Activated naive CD4-positive, alpha-beta T cell treated with anti-CD3 and anti-CD28 coated beads, Interleukin-2, amount 10 ng/mL, durations not matched to agents 7 days and 5 days (primary cell): ENCODE measurements around the gene EIF2AK3.
A peak's percentile ranks its signal among the peaks of the same experiment; 100 is the strongest.
"Not testable (repeated sequence)": the region's sequence is repeated elsewhere in the genome, so short reads cannot be mapped to it uniquely, and the experiment has no call there.

ENCODE experiments used
- CTCF ChIA-PET: fragments of 350-600 bp; sonication (Branson Sonifier 250); formaldehyde crosslinking; loops from one replicate; lab custom pipeline; 2021; ENCODE audit warnings: antibody characterized with exemption; lab: Charles Lee
- DNase-seq: peaks from one replicate; pipeline ENCODE4 v3.0.0-alpha.2; 2020
- H3K27ac Mint-ChIP-seq: one replicate; pipeline ENCODE4 v1.8.0; 2021; ENCODE audit warnings: mild to moderate bottlenecking, moderate library complexity, mixed read lengths
- H3K27me3 Mint-ChIP-seq: one replicate; pipeline ENCODE4 v1.8.0; 2021; ENCODE audit warnings: mild to moderate bottlenecking, mixed read lengths
- H3K36me3 Mint-ChIP-seq: one replicate; pipeline ENCODE4 v1.8.0; 2021; ENCODE audit warnings: mixed read lengths
- H3K4me1 Mint-ChIP-seq: one replicate; pipeline ENCODE4 v1.8.0; 2021; ENCODE audit warnings: mixed read lengths
- H3K4me3 Mint-ChIP-seq: one replicate; pipeline ENCODE4 v1.8.0; 2021; ENCODE audit warnings: mild to moderate bottlenecking, moderate library complexity, mixed read lengths
- H3K9me3 Mint-ChIP-seq: one replicate; pipeline ENCODE4 v1.8.0; 2021; ENCODE audit warnings: mixed read lengths

Gene EIF2AK3

DNA sequence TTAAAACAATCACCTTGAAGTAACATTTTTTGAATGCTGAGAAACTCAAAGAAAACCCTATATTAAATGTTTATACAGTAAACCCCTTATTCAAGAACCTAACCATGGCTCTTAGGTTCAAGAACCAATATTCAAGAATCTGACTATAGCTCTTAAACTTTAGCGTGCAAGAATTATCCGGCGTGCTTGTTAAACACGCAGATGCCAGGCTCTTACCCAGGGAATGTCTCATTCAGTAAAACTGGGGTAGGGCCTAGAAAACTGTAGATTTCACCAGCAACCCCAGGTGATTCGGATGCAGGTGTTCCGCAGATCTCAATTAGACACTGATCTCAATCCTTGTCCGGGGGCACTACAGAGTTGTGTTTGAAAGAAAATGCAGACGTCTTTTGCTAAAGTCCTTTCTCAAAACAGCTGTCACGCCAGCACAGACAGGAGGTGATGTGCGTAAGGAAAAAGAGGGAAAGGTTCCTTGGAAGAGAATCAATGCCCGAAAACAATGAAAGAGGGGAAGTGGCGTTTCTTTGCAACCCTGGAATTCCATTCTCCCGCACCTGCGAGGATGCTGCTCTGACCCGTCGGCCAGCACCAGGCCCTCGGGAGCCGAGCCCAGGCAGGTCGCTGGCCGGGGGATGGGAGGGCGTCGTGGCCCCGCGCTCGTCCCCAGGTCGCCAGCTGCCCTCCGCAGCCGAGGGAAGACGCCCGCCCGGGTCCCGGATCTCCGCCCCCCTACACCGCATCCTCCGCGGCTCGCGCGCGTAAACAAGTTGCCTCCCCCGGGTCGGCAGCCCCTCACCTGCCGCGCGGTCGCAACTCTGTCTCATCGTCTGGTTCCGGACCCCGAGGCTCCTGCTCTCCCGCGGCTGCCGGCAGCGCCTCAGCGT is 851 bp downstream of the EIF2AK3 start:
- Mint-ChIP-seq H3K36me3 (peaks cover 6% of the 10 kb centered on the region), H3K4me1 (peaks cover 20% of the 10 kb centered on the region), H3K27ac (peak overlapping the region; percentile 95), H3K9me3 (no peaks in the 10 kb centered on the region), H3K27me3 (peaks cover 4% of the 10 kb centered on the region), H3K4me3 (peak overlapping the region; percentile 93)
- DNase-seq: peak; percentile 79
- CTCF ChIA-PET: interaction anchor here (0.9 to 1.2 kb wide), 2 partner anchors 43 to 89 kb away, joined by 3 to 4 read pairs; no protein-coding TSS in a partner anchor

DNA sequence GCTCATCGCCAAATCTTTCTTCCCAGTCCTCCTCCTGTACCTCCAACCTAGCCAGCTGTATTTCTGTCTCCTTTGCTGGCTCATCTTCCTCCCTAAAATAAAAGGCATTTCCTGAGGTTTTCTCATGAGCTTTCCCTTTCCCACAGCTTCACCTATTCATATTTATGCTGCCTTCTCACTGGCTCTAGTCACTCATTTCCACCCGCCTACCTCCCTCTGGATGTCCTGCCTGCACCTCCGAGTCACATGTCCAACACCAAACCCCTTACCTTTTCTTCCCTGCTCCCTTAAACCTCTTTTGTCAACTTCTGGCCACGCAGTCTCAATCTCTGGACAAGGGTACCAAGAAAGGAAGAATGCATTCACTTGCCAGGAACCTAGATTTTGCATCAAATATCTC is 2.8 kb downstream of the EIF2AK3 start:
- Mint-ChIP-seq H3K4me1 (peaks cover 31% of the 10 kb centered on the region), H3K27me3 (no peaks in the 10 kb centered on the region), H3K27ac (no peak overlapping the region), H3K36me3 (peaks cover 8% of the 10 kb centered on the region), H3K4me3 (no peak overlapping the region), H3K9me3 (no peaks in the 10 kb centered on the region)
- CTCF ChIA-PET: interaction anchor here (1.0 kb wide), 1 partner anchor 45 kb away, joined by 3 read pairs; no protein-coding TSS in a partner anchor
- no peak for DNase-seq

DNA sequence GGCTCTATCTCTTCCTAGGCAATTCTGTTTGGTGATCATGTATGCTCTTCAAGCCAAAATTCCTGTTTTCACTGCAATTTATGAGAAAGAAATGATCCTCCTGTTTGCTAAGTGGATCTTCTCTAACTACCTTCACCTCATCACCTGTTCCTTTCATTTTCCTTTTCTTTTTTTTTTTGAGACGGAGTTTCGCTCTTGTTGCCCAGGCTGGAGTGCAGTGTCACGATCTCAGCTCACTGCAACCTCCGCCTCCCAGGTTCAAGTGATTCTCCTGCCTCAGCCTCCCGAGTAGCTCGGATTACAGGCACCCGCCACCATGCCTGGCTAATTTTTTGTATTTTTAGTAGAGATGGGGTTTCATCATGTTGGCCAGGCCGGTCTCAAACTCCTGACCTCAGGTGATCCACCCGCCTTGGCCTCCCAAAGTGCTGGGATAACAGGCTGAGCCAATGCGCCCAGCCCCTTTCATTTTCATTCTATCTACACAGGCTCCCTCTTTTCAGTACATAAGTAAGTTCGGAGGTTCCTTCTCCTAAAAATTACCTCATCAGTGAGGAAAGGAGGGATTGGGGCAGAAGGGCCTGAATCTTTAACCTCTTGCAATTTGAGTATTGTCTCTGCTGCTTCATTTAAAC is 3.3 kb downstream of the EIF2AK3 start:
- H3K4me3 Mint-ChIP-seq, H3K9me3 Mint-ChIP-seq, H3K27me3 Mint-ChIP-seq, DNase-seq, H3K36me3 Mint-ChIP-seq, H3K27ac Mint-ChIP-seq: not testable (repeated sequence)
- CTCF ChIA-PET: interaction anchor here (1.0 kb wide), 1 partner anchor 46 kb away, joined by 3 read pairs; no protein-coding TSS in a partner anchor
- H3K4me1 Mint-ChIP-seq: peaks cover 29% of the 10 kb centered on the region

DNA sequence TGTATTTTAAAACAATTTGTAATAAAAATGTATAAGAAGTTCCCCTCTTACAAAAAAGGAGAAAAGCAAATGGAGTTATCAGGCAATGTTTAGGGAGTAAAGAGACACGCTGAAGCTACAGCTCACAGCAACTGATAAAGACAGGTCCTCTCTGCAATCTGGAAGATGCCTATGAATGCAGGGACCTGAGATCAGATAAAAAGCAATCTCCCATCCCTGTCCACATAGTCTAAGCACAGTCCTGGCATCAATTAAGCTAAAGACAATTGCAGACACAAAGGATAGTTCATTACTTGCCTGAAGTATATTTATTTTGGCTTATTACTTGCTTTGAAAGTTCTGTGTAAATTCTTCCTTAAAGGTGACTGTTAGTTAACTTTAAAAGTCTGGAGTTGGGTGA is 5.0 kb downstream of the EIF2AK3 start:
- H3K4me1 Mint-ChIP-seq: peaks cover 35% of the 10 kb centered on the region
- no peaks in the 10 kb centered on the region for H3K9me3 Mint-ChIP-seq
- no peak overlapping the region for H3K4me3 Mint-ChIP-seq
- DNase-seq: no peak
- H3K27me3 Mint-ChIP-seq: no peaks in the 10 kb centered on the region
- no peak overlapping the region for H3K27ac Mint-ChIP-seq
- CTCF ChIA-PET: interaction anchor here (0.7 kb wide), 1 partner anchor 1599 kb away, joined by 3 read pairs; no protein-coding TSS in a partner anchor
- peaks cover 9% of the 10 kb centered on the region for H3K36me3 Mint-ChIP-seq

DNA sequence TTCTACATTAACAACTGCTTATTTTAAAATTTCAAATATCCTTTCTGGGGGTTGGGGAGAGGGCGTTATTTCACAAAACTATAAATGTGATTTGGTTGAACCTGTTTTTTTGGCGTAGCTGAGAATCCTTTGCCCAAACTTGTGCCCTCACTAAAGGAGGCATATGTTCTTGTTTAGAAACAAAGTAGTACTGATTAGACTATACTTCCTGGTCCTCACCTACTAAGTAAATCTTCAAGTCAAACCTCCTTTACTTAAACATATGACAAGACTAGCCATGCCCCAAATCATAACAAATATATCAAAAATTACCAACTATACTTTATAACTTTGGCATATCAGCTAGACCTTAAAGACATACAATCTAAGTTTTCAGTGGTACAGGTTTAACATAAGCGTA is 5.8 kb downstream of the EIF2AK3 start:
- Mint-ChIP-seq H3K4me3 (no peak overlapping the region), H3K36me3 (peaks cover 7% of the 10 kb centered on the region), H3K9me3 (no peaks in the 10 kb centered on the region), H3K27ac (no peak overlapping the region), H3K4me1 (peaks cover 41% of the 10 kb centered on the region), H3K27me3 (no peaks in the 10 kb centered on the region)
- CTCF ChIA-PET: no interaction called here
- no peak for DNase-seq

DNA sequence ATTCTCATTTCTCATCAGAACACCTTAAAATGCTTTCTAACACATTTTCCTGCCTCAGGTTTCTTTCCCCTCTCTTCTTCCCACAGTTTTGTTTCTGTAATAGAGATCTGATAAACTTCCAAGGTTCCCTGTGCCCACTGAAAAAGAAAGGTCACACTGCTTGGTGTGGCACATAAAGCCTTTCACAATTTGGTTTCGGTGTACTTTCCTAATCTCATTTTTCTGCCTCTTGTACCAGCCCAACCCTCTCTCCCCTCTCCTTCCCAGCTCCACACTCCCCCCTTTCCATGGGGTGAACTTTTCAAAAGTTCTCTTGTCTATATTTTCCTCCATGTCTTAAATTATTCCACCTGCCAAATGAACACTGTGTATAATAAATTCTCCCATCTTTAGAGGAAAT is 7.2 kb downstream of the EIF2AK3 start:
- Mint-ChIP-seq H3K9me3 (no peaks in the 10 kb centered on the region), H3K4me3 (no peak overlapping the region), H3K27me3 (no peaks in the 10 kb centered on the region), H3K4me1 (peaks cover 37% of the 10 kb centered on the region), H3K36me3 (peaks cover 6% of the 10 kb centered on the region), H3K27ac (no peak overlapping the region)
- CTCF ChIA-PET: no interaction called here
- no peak for DNase-seq

DNA sequence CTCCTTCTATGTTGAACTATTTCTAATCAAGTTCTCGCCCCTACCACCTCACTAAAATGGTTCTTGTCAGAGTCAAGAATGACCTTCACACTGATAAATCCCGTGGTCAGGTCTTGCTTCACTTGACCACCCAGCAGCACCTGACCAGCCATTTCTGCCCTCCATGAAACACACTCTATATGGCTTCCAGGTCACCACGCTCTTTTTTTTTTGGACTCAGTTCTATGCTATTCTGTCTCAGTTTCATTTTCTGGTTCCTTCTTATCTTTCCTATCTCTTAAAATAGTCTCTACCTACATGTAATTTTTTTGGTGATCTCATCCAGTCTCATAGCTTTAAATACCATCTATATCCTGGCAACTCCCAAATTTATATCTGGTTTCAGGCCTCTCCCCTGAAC is 11.4 kb downstream of the EIF2AK3 start:
- H3K4me1 Mint-ChIP-seq: peaks cover 28% of the 10 kb centered on the region
- no peaks in the 10 kb centered on the region for H3K27me3 Mint-ChIP-seq
- DNase-seq: no peak
- H3K27ac Mint-ChIP-seq: no peak overlapping the region
- no peak overlapping the region for H3K4me3 Mint-ChIP-seq
- no peaks in the 10 kb centered on the region for H3K9me3 Mint-ChIP-seq
- CTCF ChIA-PET: no interaction called here
- peaks cover 9% of the 10 kb centered on the region for H3K36me3 Mint-ChIP-seq

DNA sequence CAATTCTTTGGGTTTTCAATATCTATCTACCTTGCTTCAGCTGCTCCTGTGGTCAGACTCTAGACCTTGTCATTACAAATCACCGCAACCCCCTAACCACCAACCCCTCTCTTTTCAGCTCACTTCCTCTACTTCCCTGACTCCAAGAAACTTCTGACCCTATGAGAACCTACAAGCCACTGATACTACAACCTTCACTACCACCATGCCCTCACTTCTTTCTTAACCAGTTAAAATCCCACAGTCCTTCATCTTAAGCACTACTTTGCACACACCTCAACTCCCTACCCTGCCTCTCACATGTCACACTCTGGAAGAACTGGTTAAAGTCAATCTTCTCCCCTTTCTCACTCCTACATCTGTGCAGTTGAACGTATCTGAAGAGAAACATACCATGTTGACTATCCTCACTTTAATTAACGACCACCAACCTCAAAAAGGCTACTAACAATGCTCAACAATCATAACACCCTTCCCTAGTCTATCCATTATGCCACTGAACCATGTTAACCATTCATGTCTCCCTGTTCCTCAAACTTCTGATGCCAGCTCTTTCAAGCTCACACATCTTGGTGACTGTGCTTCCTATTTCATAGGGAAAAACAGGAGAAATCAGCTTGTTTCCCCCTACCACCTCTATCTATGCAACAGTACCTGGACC is 12.6 kb downstream of the EIF2AK3 start:
- CTCF ChIA-PET: no interaction called here
- Mint-ChIP-seq H3K27me3 (no peaks in the 10 kb centered on the region), H3K36me3 (peaks cover 7% of the 10 kb centered on the region), H3K27ac (no peak overlapping the region), H3K4me1 (peaks cover 20% of the 10 kb centered on the region), H3K9me3 (no peaks in the 10 kb centered on the region), H3K4me3 (no peak overlapping the region)
- no peak for DNase-seq

DNA sequence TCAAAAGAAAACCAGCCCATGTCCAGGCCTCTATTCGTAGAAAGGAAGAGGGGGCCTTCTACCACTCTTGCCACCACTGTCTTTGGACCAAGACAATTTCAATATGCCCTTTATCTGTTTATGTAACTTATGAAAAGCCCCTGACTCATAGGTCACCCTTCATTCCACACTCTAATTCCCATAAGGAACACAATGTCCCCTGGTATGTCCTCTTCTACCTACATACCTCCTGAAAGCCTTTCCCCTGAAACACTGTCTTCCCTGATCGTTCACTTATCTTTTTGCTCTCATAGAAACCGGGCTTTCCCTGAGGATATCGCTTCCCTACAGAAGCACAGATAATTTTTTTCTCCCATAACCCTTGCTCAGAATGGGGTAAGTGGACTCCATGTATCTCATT is 13.3 kb downstream of the EIF2AK3 start:
- no peaks in the 10 kb centered on the region for H3K27me3 Mint-ChIP-seq
- no peaks in the 10 kb centered on the region for H3K9me3 Mint-ChIP-seq
- no peak overlapping the region for H3K27ac Mint-ChIP-seq
- DNase-seq: no peak
- CTCF ChIA-PET: no interaction called here
- H3K4me1 Mint-ChIP-seq: peaks cover 17% of the 10 kb centered on the region
- peaks cover 7% of the 10 kb centered on the region for H3K36me3 Mint-ChIP-seq
- H3K4me3 Mint-ChIP-seq: no peak overlapping the region

DNA sequence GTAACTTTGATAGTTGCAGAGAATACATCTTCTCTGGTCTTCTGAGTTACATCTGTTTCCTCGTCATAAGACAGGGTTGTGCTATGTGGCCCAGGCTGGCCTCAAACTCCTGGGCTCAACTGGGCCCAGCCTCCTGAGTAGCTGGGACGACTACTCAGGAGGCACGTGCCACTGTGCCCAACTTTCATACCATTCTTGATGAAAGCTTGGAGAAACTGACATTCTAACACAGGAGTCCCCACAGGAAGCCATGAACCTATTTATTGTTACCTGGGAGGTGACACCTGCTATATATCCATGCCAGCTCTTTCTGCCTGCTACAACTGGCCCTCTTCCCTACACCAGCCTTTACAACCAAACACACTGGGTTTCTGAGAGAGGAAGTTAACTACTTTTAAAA is 19.1 kb downstream of the EIF2AK3 start:
- no peak for DNase-seq
- CTCF ChIA-PET: interaction anchor here (0.5 kb wide), 1 partner anchor 343 kb away, joined by 4 read pairs; no protein-coding TSS in a partner anchor
- Mint-ChIP-seq H3K27me3 (no peaks in the 10 kb centered on the region), H3K4me3 (no peak overlapping the region), H3K36me3 (peaks cover 11% of the 10 kb centered on the region), H3K27ac (no peak overlapping the region), H3K9me3 (no peaks in the 10 kb centered on the region), H3K4me1 (peaks cover under 1% of the 10 kb centered on the region)

DNA sequence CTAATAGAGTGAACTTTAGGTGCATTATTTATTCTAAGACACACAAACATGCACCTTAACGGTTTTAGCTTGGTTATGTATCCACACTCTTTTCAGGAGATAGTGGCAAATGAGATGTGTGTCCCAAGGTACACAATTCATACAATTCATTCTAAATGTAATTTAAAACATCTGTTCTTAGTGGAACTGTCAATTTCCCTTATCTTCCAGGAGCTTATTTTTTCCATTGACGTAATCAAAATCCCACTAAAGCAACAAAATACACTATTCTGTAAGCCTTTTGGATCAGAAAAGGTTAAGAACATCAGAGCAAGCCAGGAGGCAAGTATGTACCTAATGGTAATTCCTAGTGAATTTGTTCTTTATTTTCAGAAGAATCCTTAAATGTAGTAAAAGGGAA is 19.8 kb downstream of the EIF2AK3 start:
- Mint-ChIP-seq H3K27me3 (no peaks in the 10 kb centered on the region), H3K4me3 (no peak overlapping the region), H3K27ac (no peak overlapping the region), H3K9me3 (no peaks in the 10 kb centered on the region), H3K4me1 (peaks cover 2% of the 10 kb centered on the region), H3K36me3 (peaks cover 7% of the 10 kb centered on the region)
- CTCF ChIA-PET: no interaction called here
- no peak for DNase-seq

DNA sequence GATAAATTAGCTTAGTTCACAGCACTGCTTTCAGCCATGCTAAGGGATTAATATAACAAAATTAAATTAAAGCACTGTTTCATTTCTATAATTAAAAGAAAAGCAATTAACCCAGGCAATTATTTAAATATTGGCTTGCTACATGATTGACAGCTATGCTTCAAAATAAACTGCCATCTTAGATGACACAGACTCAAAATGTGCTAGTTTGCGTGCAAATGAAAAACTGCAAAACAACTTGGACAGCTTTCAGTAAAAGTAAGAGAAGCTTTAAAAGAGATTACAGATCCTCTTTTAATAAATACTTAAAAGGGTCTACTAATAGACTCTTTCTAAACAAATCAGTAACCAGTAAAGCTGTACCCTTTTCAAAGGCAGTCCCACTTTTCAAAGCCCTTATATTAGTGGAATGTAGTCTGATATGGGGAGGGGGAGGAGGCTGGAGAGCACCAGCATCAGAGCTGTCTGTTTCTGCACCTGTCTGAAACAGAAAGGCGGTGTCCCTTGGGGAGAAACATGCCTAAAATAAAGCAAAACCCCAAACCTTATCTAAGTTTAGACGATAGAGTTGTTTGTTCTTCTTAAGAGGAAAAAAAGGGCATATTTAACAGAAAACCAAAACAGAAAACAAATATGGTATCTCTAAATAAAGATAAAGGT is 20.8 kb downstream of the EIF2AK3 start:
- Mint-ChIP-seq H3K9me3 (no peaks in the 10 kb centered on the region), H3K4me3 (no peak overlapping the region), H3K4me1 (peaks cover 2% of the 10 kb centered on the region), H3K36me3 (peaks cover 9% of the 10 kb centered on the region), H3K27me3 (no peaks in the 10 kb centered on the region), H3K27ac (no peak overlapping the region)
- DNase-seq: no peak
- CTCF ChIA-PET: no interaction called here

DNA sequence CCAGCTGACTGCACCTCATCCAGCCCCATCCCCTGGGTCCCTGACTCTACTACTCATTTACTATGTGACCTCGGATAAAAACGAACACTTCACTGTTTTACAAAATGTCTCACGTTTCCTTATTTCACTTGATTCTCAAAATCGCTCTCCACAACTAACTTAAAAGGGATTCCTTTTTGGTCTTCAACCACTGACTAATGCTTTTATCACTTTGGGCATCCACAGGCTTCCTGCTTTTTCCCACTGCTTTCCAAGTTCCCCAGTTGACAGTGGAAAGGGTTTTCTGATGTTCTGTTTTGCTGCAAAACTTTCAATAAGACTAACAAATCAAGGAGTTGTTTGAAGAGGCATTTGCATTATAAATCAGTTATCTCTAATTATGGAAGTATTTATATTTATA is 24.1 kb downstream of the EIF2AK3 start:
- no peak for DNase-seq

DNA sequence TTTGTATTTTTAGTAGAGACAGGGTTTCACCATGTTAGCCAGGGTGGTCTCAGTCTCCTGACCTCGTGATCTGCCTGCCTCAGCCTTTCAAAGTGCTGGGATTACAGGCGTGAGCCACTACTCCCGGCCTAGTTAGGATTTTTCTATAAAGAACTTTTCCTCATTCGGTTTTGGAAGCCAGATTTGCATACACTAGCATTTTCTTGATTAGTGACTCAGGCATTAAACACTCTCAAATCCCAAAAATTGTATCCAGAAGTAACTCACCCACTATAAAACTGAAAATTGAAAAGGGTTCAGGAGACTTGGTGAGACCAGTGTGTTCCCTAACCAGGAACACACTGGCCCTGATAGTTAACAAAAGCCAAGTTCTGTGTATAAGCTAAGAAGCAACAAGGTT is 25.2 kb downstream of the EIF2AK3 start:
- no peaks in the 10 kb centered on the region for H3K9me3 Mint-ChIP-seq
- DNase-seq: no peak
- peaks cover 14% of the 10 kb centered on the region for H3K4me1 Mint-ChIP-seq
- CTCF ChIA-PET: no interaction called here
- peaks cover 4% of the 10 kb centered on the region for H3K36me3 Mint-ChIP-seq
- no peak overlapping the region for H3K4me3 Mint-ChIP-seq
- H3K27ac Mint-ChIP-seq: no peak overlapping the region
- H3K27me3 Mint-ChIP-seq: no peaks in the 10 kb centered on the region

More for the DNA sequence above, 24.1 kb downstream of the EIF2AK3 start:
- Mint-ChIP-seq H3K4me1 (peaks cover 14% of the 10 kb centered on the region), H3K27ac (no peak overlapping the region), H3K36me3 (peaks cover 5% of the 10 kb centered on the region), H3K4me3 (no peak overlapping the region), H3K9me3 (no peaks in the 10 kb centered on the region), H3K27me3 (no peaks in the 10 kb centered on the region)
- CTCF ChIA-PET: interaction anchor here (0.5 to 0.7 kb wide), 2 partner anchors 68 to 306 kb away, joined by 3 read pairs; no protein-coding TSS in a partner anchor
